Ectodermal cell (in vitro differentiated cells): ENCODE data around the gene POLD1. TPM values are rescaled to one million over a fixed set of nuclear protein-coding genes. Genes with fewer than 3 reads are reported as not detected.
"Not testable (repeated sequence)": the region's sequence is repeated elsewhere in the genome, so short reads cannot be mapped to it uniquely, and the experiment has no call there.

Source experiments
- H3K27ac ChIP-seq: 2 replicates; pipeline ENCODE4 v1.7.0; 2013; ENCODE audit warnings: mild to moderate bottlenecking, low read depth, low read length; ENCODE audit not compliant: insufficient read depth, poor library complexity, severe bottlenecking
- H3K27me3 ChIP-seq: 2 replicates; pipeline ENCODE4 v1.7.0; 2013; ENCODE audit warnings: mild to moderate bottlenecking, low read length; ENCODE audit not compliant: insufficient read depth, control insufficient read depth, poor library complexity, severe bottlenecking
- H3K36me3 ChIP-seq: one replicate; pipeline ENCODE4 v1.7.0; 2013; ENCODE audit warnings: low read length; ENCODE audit not compliant: control insufficient read depth, insufficient read depth
- H3K4me1 ChIP-seq: one replicate; pipeline ENCODE4 v1.7.0; 2013; ENCODE audit warnings: low read length; ENCODE audit not compliant: control insufficient read depth, insufficient read depth
- H3K4me3 ChIP-seq: 2 replicates; pipeline ENCODE4 v1.7.0; 2013; ENCODE audit warnings: low read depth, low read length, control low read depth; ENCODE audit not compliant: insufficient read depth
- H3K9me3 ChIP-seq: 2 replicates; pipeline ENCODE4 v1.7.0; 2013; ENCODE audit warnings: mild to moderate bottlenecking, low read length, moderate library complexity; ENCODE audit not compliant: control insufficient read depth
- WGBS, 2 experiments: methylation state at CpG; one replicate each; pipeline ENCODE4 v1.1.7; 2013; ENCODE audit warnings: missing lambda C conversion rate in 2 of 2; 5-methylcytosine and 5-hydroxymethylcytosine counted together
- polyA plus RNA-seq, 4 experiments: library from polyadenylated mRNA; stranded (reverse); fragments of 50-300 nt; gene quantifications; one replicate each; pipeline ENCODE4 v1.2.3, GENCODE V29; 2013

The POLD1 gene
- polyA plus RNA-seq (2013, experiment 1 of 4) = 157 TPM
- polyA plus RNA-seq (2013, experiment 2 of 4) = 134 TPM
- polyA plus RNA-seq (2013, experiment 3 of 4) = 98.3 TPM
- polyA plus RNA-seq (2013, experiment 4 of 4) = 99.4 TPM

GRCh38 chr19:50383852-50384684 lies at the start of gene POLD1:
TSS of gene POLD1 (plus strand) at chr19:50384347. CDS start at chr19:50398852, 14,505 bp downstream.
- Histone ChIP-seq H3K36me3 (peaks cover 23% of the 10 kb centered on the region), H3K27me3 (no peaks in the 10 kb centered on the region), H3K4me1 (peaks cover 7% of the 10 kb centered on the region), H3K27ac (peak within 1 kb of the TSS; percentile 56), H3K9me3 (no peaks in the 10 kb centered on the region), H3K4me3 (peak within 1 kb of the TSS; percentile 65)
- WGBS, 2 experiments = 1% methylated on average over 78 of the region's 78 CpGs

- H3K4me1 ChIP-seq = no peaks in the 10 kb centered on the region
- WGBS, 2 experiments = 88 to 90% methylated on average over 12 of the region's 12 CpGs
Measured at GRCh38 chr19:50334741-50335421, 49.3 kb upstream of the POLD1 start.

GRCh38 chr19:50337031-50337430 lies 47.1 kb upstream of the POLD1 start:
- 77 to 81% methylated on average over 5 of the region's 6 CpGs for WGBS, 2 experiments
- H3K27me3 ChIP-seq, H3K4me3 ChIP-seq, H3K27ac ChIP-seq, H3K4me1 ChIP-seq, H3K9me3 ChIP-seq, H3K36me3 ChIP-seq: not testable (repeated sequence)

More at GRCh38 chr19:50334741-50335421, 49.3 kb upstream of the POLD1 start:
- H3K4me3 ChIP-seq = no peak overlapping the region
- H3K36me3 ChIP-seq = no peaks in the 10 kb centered on the region
- peaks cover 8% of the 10 kb centered on the region for H3K27me3 ChIP-seq
- H3K27ac ChIP-seq = no peak overlapping the region
- H3K9me3 ChIP-seq = no peaks in the 10 kb centered on the region

- H3K4me1 ChIP-seq = no peaks in the 10 kb centered on the region
- H3K9me3 ChIP-seq = no peaks in the 10 kb centered on the region
- H3K36me3 ChIP-seq = no peaks in the 10 kb centered on the region
- H3K27ac ChIP-seq = no peak overlapping the region
- no peaks in the 10 kb centered on the region for H3K27me3 ChIP-seq
- H3K4me3 ChIP-seq = no peak overlapping the region
Measured at GRCh38 chr19:50340331-50340730, 43.8 kb upstream of the POLD1 start.

- WGBS, 2 experiments = 88 to 89% methylated on average over 3 of the region's 3 CpGs
- H3K27ac ChIP-seq = no peak overlapping the region
Measured at GRCh38 chr19:50341091-50341564, 43.0 kb upstream of the POLD1 start.

DNA sequence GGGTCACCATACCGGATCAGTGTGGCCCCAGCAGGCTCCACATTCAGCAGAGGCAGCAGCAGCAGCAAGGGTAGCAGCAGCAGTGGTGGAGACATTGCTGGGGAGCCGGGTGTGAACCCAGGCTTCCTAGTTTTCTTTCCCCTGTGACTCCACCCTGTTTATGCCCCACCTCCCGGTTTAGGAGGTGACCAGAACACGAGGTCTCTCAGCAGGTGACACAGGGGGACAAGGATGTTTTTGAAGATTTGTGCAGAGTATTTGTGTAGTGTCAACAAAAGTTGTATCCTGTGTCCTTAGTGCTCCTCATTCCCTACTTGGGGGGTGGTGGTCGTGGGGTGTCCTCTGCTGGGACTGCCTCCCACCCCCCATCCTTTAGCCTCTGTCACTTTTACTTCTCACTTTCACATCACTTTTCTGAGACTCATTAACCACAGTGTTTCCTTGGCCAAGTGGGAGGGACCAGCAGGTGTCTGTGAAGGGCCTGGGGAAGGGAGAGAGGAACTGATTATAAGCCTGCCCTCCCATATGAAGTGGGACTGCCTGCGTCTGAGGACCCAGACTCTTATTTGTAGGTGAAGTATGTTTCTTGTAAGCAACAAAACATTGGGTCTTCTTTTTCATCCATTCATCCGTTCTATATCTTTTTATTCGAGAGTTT lies 39.4 kb upstream of the POLD1 start:
- Histone ChIP-seq H3K4me1 (no peaks in the 10 kb centered on the region), H3K4me3 (no peak overlapping the region), H3K27ac (no peak overlapping the region), H3K36me3 (no peaks in the 10 kb centered on the region), H3K9me3 (no peaks in the 10 kb centered on the region), H3K27me3 (no peaks in the 10 kb centered on the region)
- WGBS, 2 experiments = 66 to 74% methylated on average over 8 of the region's 8 CpGs

More at GRCh38 chr19:50341091-50341564, 43.0 kb upstream of the POLD1 start:
- no peaks in the 10 kb centered on the region for H3K9me3 ChIP-seq
- no peaks in the 10 kb centered on the region for H3K36me3 ChIP-seq
- no peaks in the 10 kb centered on the region for H3K4me1 ChIP-seq
- H3K4me3 ChIP-seq = no peak overlapping the region
- no peaks in the 10 kb centered on the region for H3K27me3 ChIP-seq

DNA sequence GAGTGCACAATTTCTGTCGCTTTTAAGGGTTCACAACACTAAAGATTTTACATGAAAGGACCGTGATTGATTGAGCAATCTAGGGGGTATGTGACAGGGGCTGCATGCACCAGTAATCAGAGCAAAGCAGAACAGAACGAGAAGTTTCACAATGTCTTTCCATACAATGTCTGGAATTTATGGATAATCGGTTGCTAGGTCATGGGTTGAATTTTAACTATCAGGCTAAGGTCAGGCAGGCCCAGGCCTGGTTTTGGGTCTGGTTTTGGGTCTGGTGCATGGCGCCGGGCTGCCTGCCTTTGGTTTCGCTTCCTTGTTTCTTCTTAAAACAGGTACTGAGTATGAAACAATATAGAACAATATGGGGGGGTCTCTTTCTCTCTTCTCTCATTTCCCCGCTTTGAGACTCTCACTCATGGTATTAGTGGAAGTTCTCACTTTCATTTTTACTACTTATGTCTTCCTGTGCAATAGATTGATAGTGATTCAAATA lies 37.0 kb upstream of the POLD1 start:
- H3K27ac ChIP-seq = not testable (repeated sequence)
- WGBS, 2 experiments = 84% methylated on average over 7 of the region's 8 CpGs

DNA sequence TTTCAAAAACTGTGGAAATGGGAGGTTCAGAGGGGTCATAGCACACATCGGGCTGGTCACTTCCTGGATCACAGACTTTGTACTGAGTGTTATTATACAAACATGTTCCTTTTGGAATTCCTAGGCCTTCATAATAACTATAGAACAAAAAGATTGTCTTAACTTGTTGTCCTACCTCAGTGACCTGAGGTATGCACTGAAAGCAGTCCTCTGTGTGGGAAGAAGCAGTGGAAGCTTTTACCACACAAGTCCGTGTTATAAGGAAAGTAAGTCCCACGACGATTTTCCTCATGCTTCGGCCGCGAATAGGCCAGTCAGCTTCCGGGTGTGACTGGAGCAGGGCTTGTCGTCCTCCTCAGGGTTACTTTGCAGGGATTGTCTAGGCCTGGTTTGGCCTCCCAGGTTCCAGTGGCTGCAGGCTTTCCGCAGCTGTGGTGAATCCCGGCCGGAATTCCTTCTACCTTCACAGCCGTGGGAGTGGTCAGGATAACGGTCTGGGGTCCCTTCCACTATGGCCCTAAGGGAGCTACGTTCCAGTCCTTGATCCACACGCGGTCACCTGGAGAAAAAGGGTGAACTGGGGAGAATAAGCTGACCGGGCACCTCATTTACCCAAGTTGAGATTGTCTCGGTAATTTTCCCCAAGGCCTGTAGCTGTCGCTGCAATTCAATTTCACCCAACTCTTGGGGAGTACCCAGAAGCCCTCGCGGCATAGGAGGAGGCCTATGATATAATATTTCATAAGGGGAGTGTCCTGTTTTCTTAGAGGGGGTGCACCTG lies 34.7 kb upstream of the POLD1 start:
- Histone ChIP-seq H3K27ac (no peak overlapping the region), H3K4me3 (no peak overlapping the region), H3K36me3 (no peaks in the 10 kb centered on the region), H3K27me3 (no peaks in the 10 kb centered on the region), H3K4me1 (no peaks in the 10 kb centered on the region), H3K9me3 (no peaks in the 10 kb centered on the region)
- whole genome bisulfite sequencing, 2 experiments = 84% methylated on average over 20 to 22 of the region's 22 CpGs

More for the DNA sequence above, 37.0 kb upstream of the POLD1 start:
- not testable (repeated sequence) for H3K4me3 ChIP-seq, H3K27me3 ChIP-seq, H3K36me3 ChIP-seq, H3K9me3 ChIP-seq, H3K4me1 ChIP-seq

DNA sequence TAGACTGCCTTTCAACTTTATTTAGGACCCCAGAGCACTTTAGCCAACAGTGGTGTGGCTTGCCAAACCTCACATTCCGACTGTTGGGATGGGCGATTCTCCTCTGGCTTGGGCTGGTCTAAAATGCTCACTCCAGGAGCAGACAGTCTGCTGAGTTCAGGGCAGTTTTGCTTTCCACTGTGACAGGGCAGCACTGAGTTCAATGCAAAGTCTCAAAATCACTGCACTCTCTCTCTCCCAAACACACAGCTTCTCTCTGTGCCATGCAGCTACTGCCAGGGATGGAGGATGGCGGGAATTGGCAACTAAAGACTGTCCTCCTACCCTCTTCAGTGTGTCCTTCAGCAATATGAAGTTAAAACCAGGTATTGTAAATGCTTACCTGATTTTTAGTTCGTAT lies 31.9 kb upstream of the POLD1 start:
- WGBS, 2 experiments = 70 to 74% methylated on average over 4 of the region's 4 CpGs

More for the DNA sequence above, 31.9 kb upstream of the POLD1 start:
- H3K4me1 ChIP-seq = no peaks in the 10 kb centered on the region
- no peak overlapping the region for H3K4me3 ChIP-seq
- no peaks in the 10 kb centered on the region for H3K36me3 ChIP-seq
- H3K9me3 ChIP-seq = no peaks in the 10 kb centered on the region
- no peak overlapping the region for H3K27ac ChIP-seq
- no peaks in the 10 kb centered on the region for H3K27me3 ChIP-seq
